GM19043 (cell line): ENCODE data around the gene SPDYE8.
A peak's percentile ranks its signal among the peaks of the same experiment; 100 is the strongest.
"Not testable (repeated sequence)": the region's sequence is repeated elsewhere in the genome, so short reads cannot be mapped to it uniquely, and the experiment has no call there.

ENCODE experiments used
- ATAC-seq: cut with Tn5 transposase; IDR thresholded peaks from one replicate; pipeline ENCODE4 v1.9.1; 2021; ENCODE audit warnings: low read depth; ENCODE audit not compliant: unreplicated experiment

The SPDYE8 gene

GRCh38 chr7:73029666-73030065, at the start of gene SPDYE8:
TSS of gene SPDYE8 (minus strand) at chr7:73029766. CDS start at chr7:73027966, 1,800 bp downstream.
- not testable (repeated sequence) for ATAC-seq

- not testable (repeated sequence) for ATAC-seq
These were observed 28.2 kb upstream of the SPDYE8 start, which contains the start of gene SPDYE11 for GRCh38 chr7:73057811-73058210. TSS of gene SPDYE11 (minus strand) at chr7:73057911. CDS start at chr7:73056111, 1,800 bp downstream.

- ATAC-seq = not testable (repeated sequence)
These were observed 23.1 kb downstream of the SPDYE8 start for GRCh38 chr7:73006491-73006890.

GRCh38 chr7:73005693-73006447, 23.7 kb downstream of the SPDYE8 start:
- ATAC-seq = peak; percentile 62

GRCh38 chr7:73005356-73005692, 24.2 kb downstream of the SPDYE8 start:
- ATAC-seq = peak; percentile 71

GRCh38 chr7:72997887-72998468, 31.6 kb downstream of the SPDYE8 start:
- ATAC-seq = not testable (repeated sequence)

- ATAC-seq = not testable (repeated sequence)
These were observed 32.1 kb downstream of the SPDYE8 start for GRCh38 chr7:72997447-72997846.

- ATAC-seq = not testable (repeated sequence)
These were observed 34.1 kb downstream of the SPDYE8 start for GRCh38 chr7:72995484-72995883.

- not testable (repeated sequence) for ATAC-seq
These were observed 39.2 kb downstream of the SPDYE8 start for GRCh38 chr7:72990146-72990913.

GRCh38 chr7:72982084-72982483, 47.5 kb downstream of the SPDYE8 start:
- ATAC-seq = not testable (repeated sequence)

- ATAC-seq = not testable (repeated sequence)
These were observed 49.2 kb downstream of the SPDYE8 start for GRCh38 chr7:72980382-72980781.

GRCh38 chr7:72976434-72976833, 53.1 kb downstream of the SPDYE8 start:
- ATAC-seq = not testable (repeated sequence)

- ATAC-seq = not testable (repeated sequence)
These were observed 53.8 kb downstream of the SPDYE8 start for GRCh38 chr7:72975656-72976286.

GRCh38 chr7:72974781-72975180, 54.8 kb downstream of the SPDYE8 start:
- not testable (repeated sequence) for ATAC-seq

- not testable (repeated sequence) for ATAC-seq
These were observed 58.1 kb downstream of the SPDYE8 start for GRCh38 chr7:72971505-72971904.
